HFFc6 (cell line): Measurements from ENCODE around the gene ZFAND2B. TPM values are rescaled to one million over a fixed set of nuclear protein-coding genes. Genes with fewer than 3 reads are reported as not detected.
A peak's percentile ranks its signal among the peaks of the same experiment; 100 is the strongest.

Source experiments
- DNase-seq: peaks from one replicate; pipeline ENCODE4 v3.0.0-alpha.2; 2018
- H3K27ac Mint-ChIP-seq: 2 replicates; pipeline ENCODE4 v1.8.0; 2020; ENCODE audit warnings: mild to moderate bottlenecking, mixed read lengths
- H3K27me3 Mint-ChIP-seq: 2 replicates; pipeline ENCODE4 v1.8.0; 2021; ENCODE audit warnings: mild to moderate bottlenecking, moderate library complexity, mixed read lengths; ENCODE audit not compliant: insufficient read depth
- H3K36me3 Mint-ChIP-seq: 2 replicates; pipeline ENCODE4 v1.8.0; 2021; ENCODE audit warnings: low read depth, mixed read lengths
- H3K4me1 Mint-ChIP-seq: 2 replicates; pipeline ENCODE4 v1.8.0; 2020; ENCODE audit warnings: low read depth, mixed read lengths
- H3K4me3 Mint-ChIP-seq: 2 replicates; pipeline ENCODE4 v1.8.0; 2020; ENCODE audit warnings: mild to moderate bottlenecking, moderate library complexity, mixed read lengths
- H3K9me3 Mint-ChIP-seq: 2 replicates; pipeline ENCODE4 v1.8.0; 2020; ENCODE audit warnings: mild to moderate bottlenecking, mixed read lengths
- CTCF ChIP-seq: fragments of 200-600 bp; sonication (generic); IDR thresholded peaks from 2 replicates; pipeline ENCODE4 v1.5.0; 2021; ENCODE audit warnings: antibody characterized with exemption, mild to moderate bottlenecking
- total RNA-seq, 6 experiments: library from RNA; stranded (reverse); fragmentation: NEBNext Ultra II Directional; extraction: Animal tissue kit (Norgen Biotek cat#: 25700); gene quantifications; 2 replicates in 1 of 6; 3 replicates in 5 of 6; pipeline ENCODE4 v1.2.3, GENCODE V29; 2021

Gene ZFAND2B
- total RNA-seq, 6 experiments from 2014 or later = 28.8 to 39.6 (median 33.1) TPM

- no peak for TF ChIP-seq CTCF
- Mint-ChIP-seq H3K36me3 (peaks cover 15% of the 10 kb centered on the region), H3K27me3 (no peaks in the 10 kb centered on the region; the same call in none of the 2 replicates), H3K4me1 (peaks cover 41% of the 10 kb centered on the region), H3K27ac (no peak overlapping the region), H3K4me3 (no peak overlapping the region), H3K9me3 (no peaks in the 10 kb centered on the region)
- DNase-seq = no peak
These were observed 33.4 kb upstream of the ZFAND2B start for GRCh38 chr2:219173176-219173575.

- no peaks in the 10 kb centered on the region for H3K9me3 Mint-ChIP-seq
- H3K36me3 Mint-ChIP-seq = peaks cover 18% of the 10 kb centered on the region
- H3K4me3 Mint-ChIP-seq = no peak overlapping the region
- H3K4me1 Mint-ChIP-seq = peaks cover 44% of the 10 kb centered on the region
- TF ChIP-seq CTCF = no peak
- DNase-seq = no peak
- peaks cover 2% of the 10 kb centered on the region for H3K27me3 Mint-ChIP-seq
- no peak overlapping the region for H3K27ac Mint-ChIP-seq
These were observed 32.4 kb upstream of the ZFAND2B start for GRCh38 chr2:219174146-219174545.

GRCh38 chr2:219174801-219175200 lies 31.8 kb upstream of the ZFAND2B start:
- Mint-ChIP-seq H3K27ac (no peak overlapping the region), H3K9me3 (no peaks in the 10 kb centered on the region), H3K36me3 (peaks cover 20% of the 10 kb centered on the region), H3K4me1 (peaks cover 48% of the 10 kb centered on the region), H3K27me3 (peaks cover 2% of the 10 kb centered on the region), H3K4me3 (no peak overlapping the region)
- TF ChIP-seq CTCF = no peak
- DNase-seq = no peak

- peaks cover 22% of the 10 kb centered on the region for H3K36me3 Mint-ChIP-seq
- H3K9me3 Mint-ChIP-seq = no peaks in the 10 kb centered on the region
- H3K27ac Mint-ChIP-seq = no peak overlapping the region
- H3K4me1 Mint-ChIP-seq = peaks cover 48% of the 10 kb centered on the region
- TF ChIP-seq CTCF = no peak
- DNase-seq = no peak
- H3K4me3 Mint-ChIP-seq = peak overlapping the region; percentile 94
- H3K27me3 Mint-ChIP-seq = peaks cover 2% of the 10 kb centered on the region
These were observed 31.1 kb upstream of the ZFAND2B start for GRCh38 chr2:219175486-219175885.

- Mint-ChIP-seq H3K9me3 (no peaks in the 10 kb centered on the region), H3K27ac (peak overlapping the region; percentile 64), H3K4me1 (peaks cover 45% of the 10 kb centered on the region), H3K4me3 (peak overlapping the region; percentile 94), H3K27me3 (peaks cover 2% of the 10 kb centered on the region), H3K36me3 (peaks cover 28% of the 10 kb centered on the region)
- peak; percentile 53 for TF ChIP-seq CTCF
- DNase-seq = peak; percentile 30
These were observed 30.4 kb upstream of the ZFAND2B start for GRCh38 chr2:219175928-219176817.
